Measurements from ENCODE around the gene TFIP11.

The TFIP11 gene

DNA sequence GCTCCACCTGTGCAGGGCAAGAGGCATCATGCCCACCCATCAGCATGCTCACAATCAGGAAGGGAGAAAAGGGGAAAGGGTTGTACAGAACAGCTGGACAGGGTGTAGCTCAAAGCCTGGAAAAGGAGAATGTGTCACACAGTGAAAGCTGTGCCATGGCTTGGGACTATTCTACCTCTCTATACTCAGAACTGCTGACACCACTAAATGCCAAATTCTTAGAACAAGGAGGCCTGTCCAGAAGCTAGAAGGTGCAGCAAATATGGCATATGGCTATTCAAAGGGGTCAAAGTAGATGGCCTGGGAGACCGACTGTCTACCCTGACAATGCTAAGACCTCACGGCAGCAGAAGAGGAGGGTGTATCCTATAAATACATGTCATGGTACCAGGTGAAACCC, 41.5 kb downstream of the TFIP11 start:
- no peak overlapping the region for H3K4me3 ChIP-seq (ENCODE audit: low read depth, low read length)
- TF ChIP-seq, protein P1, sequence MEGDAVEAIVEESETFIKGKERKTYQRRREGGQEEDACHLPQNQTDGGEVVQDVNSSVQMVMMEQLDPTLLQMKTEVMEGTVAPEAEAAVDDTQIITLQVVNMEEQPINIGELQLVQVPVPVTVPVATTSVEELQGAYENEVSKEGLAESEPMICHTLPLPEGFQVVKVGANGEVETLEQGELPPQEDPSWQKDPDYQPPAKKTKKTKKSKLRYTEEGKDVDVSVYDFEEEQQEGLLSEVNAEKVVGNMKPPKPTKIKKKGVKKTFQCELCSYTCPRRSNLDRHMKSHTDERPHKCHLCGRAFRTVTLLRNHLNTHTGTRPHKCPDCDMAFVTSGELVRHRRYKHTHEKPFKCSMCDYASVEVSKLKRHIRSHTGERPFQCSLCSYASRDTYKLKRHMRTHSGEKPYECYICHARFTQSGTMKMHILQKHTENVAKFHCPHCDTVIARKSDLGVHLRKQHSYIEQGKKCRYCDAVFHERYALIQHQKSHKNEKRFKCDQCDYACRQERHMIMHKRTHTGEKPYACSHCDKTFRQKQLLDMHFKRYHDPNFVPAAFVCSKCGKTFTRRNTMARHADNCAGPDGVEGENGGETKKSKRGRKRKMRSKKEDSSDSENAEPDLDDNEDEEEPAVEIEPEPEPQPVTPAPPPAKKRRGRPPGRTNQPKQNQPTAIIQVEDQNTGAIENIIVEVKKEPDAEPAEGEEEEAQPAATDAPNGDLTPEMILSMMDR (IDR thresholded peaks at IDR 0.05; ENCODE audit: low read depth, low read length): no peak

DNA sequence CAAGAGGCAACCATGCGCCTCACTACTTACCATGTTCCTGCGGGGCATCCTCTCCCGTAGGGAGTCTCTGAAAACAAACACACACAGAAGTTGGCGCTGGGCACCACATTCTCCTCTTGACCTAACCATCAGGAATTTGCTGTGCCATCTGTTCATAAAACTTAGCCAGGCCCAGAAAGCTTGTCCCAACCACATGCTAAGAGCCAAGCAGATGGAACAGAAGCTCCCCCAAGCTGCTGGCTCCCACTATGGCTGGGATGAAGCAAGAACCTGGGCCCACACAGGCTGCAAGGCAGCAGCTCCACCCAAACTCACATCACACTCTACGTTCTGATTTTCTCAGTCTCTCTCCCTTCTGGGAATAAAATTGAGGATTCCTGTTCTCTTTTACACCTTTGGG, 46.1 kb downstream of the TFIP11 start:
- TF ChIP-seq, protein P1 (IDR thresholded peaks at IDR 0.05; ENCODE audit: low read depth, low read length): no peak
- no peak overlapping the region for H3K4me3 ChIP-seq (ENCODE audit: low read depth, low read length)

DNA sequence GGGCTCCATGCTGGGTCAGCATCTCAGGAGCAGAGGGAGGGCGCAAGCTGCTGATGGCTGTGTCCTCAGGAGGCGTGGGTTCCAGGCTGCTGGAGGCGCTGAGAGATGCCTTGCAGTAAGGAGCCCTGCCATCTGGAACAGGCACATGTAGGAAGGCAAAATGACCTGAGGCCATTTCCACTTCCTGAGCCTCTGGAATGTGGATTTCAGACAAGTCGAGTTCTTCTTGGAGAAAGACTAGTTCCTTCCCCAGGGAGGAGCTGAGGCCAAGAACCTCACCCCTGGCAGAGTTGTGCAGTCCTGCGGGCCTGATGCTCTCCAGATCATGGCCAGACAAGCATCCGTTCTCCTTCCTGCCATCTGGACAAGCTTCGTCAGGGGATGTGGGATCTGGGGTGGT, 48.0 kb downstream of the TFIP11 start:
- no peak overlapping the region for H3K4me3 ChIP-seq (ENCODE audit: low read depth, low read length)
- TF ChIP-seq, protein P1 (IDR thresholded peaks at IDR 0.05; ENCODE audit: low read depth, low read length): no peak

DNA sequence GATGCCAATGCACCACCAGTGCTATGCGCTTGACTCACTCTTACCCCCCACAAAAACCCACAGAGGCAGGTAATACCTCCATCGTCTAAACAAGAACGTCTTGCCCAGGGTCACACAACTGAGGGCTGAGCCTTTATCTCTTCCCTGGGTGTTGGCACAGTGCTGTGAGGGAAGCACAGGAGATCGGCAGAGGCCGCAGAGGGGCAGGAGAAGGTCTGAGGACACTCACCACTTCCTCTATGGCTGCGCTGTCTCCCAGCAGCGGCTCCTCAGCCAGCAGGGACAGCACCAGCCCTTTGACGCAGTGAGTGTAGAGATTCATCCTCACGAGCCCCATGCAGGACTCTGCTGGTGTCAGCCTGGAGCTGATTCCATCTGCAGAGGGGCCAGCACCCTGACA, 48.6 kb downstream of the TFIP11 start:
- TF ChIP-seq, protein P1 (IDR thresholded peaks at IDR 0.05; ENCODE audit: low read depth, low read length): no peak
- H3K4me3 ChIP-seq (ENCODE audit: low read depth, low read length): no peak overlapping the region

DNA sequence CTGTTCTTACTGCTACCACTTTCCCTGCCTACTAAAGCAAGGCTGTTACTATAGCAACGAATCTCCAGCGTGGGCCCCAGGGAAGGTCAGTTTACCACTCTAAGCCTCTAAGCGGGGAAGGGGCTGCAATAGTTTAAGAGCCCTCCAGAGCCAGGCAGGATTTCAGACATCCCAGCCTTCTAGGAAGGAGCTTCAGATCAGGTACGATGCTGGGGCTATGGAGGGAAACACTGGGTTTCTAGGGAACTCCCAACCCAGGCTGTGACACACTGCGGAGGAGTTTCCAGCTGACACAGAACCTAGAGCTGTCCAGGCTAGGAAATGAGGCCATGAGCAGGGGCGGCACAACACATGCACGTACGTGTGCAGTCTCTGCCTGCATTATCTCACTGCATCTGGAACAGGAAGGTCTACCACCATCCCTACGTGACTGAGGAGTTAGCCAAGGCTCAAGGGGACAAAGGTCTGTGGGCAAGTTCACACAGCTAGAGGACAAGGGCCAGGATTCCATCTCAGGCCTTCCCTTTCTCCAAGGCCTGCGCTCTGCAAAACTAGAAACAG, 49.1 kb downstream of the TFIP11 start:
- H3K4me3 ChIP-seq (ENCODE audit: low read depth, low read length): no peak overlapping the region
- TF ChIP-seq, protein P1 (IDR thresholded peaks at IDR 0.05; ENCODE audit: low read depth, low read length): no peak

DNA sequence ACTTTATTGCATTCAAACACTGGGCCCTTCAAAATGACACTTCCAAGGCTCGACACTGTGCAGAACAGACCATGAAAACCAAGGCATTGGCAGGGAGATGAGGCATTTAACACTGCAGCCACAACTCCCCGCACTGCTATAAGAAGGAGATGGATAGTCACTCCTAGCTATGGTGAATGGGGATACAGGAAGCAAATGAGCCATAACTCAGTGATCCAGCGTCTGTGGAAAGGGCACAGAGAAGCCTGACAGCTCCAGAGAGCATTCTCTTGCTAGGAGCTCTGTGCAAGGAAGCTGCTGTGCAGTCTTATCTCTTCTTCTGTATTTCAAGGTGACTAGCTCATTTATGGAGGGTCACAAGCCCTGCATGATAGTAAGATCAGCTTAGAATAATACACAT, 49.6 kb downstream of the TFIP11 start:
- TF ChIP-seq, protein P1 (IDR thresholded peaks at IDR 0.05; ENCODE audit: low read depth, low read length): no peak

DNA sequence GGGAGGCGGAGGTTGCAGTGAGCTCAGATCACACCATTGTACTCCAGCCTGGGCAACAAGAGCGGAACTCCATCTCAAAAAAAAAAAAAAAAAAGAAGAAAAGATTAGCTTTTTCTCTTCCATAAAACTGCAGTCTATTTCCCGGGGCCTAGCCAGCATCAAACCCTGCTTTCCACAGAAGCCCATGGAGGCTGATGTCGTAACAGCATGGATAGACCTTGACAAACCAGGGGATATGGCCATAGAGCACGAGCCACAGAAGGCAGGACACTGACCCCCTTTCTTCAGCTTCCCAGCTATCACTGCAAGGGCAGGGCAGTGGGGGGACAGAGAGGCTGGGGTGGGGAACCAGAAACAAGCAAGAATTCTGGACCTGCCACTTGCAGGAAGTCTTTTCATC, 50.2 kb downstream of the TFIP11 start:
- TF ChIP-seq, protein P1 (IDR thresholded peaks at IDR 0.05; ENCODE audit: low read depth, low read length): no peak
- no peak overlapping the region for H3K4me3 ChIP-seq (ENCODE audit: low read depth, low read length)

More for the DNA sequence above, 49.6 kb downstream of the TFIP11 start:
- no peak overlapping the region for H3K4me3 ChIP-seq (ENCODE audit: low read depth, low read length)

All from WI38 (cell line).